SU-DHL-6 (cell line): ENCODE results near the gene PRR30.

ENCODE experiments used
- EZH2phosphoT487 ChIP-seq: fragments of 200-600 bp; sonication (generic), shearing (Covaris generic); conservative IDR thresholded peaks from 2 replicates; pipeline ENCODE4 v1.6.1; 2018; ENCODE audit warnings: mild to moderate bottlenecking, antibody characterized with exemption, low read length, moderate library complexity, mixed read lengths
- TF ChIP-seq, protein P1 (sequence below): fragments of 200-600 bp; sonication (generic); IDR thresholded peaks from one replicate; pipeline ENCODE4 v1.5.1; 2017; ENCODE audit warnings: antibody characterized with exemption, mild to moderate bottlenecking, low read length, moderate library complexity; ENCODE audit not compliant: insufficient read depth, poor library complexity, severe bottlenecking

DNA sequence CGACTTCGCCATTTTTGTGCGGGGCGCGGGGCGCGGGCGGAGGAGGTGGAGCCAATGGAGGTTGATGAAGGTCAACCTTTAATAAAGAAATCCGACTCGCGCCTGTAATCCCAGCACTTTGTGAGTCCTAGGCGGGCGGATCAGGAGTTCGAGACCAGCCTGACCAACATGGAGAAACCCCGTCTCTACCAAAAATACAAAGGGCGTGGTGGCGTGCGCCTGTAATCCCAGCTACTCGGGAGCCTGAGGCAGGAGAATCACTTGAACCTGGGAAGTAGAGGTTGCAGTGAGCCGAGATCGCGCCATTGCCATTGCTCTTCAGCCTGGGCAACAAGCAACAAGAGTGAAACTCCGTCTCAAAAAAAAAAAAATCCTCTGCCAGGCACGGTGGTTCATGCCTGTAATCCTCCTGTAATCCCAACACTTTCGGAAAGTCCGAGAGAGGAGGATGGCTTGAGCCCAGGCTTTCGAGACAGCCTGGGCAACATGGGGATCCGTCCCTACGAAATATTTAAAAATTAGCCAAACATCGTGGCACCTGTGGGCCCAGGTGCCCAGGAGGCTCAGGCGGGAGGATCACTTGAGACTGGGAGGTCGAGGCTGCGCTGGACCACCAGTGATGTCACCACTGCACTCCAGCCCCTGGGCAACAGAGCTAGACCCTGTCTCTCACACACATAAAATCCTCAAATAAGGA is 4.3 kb downstream of the PRR30 start:
- TF ChIP-seq, protein P1, sequence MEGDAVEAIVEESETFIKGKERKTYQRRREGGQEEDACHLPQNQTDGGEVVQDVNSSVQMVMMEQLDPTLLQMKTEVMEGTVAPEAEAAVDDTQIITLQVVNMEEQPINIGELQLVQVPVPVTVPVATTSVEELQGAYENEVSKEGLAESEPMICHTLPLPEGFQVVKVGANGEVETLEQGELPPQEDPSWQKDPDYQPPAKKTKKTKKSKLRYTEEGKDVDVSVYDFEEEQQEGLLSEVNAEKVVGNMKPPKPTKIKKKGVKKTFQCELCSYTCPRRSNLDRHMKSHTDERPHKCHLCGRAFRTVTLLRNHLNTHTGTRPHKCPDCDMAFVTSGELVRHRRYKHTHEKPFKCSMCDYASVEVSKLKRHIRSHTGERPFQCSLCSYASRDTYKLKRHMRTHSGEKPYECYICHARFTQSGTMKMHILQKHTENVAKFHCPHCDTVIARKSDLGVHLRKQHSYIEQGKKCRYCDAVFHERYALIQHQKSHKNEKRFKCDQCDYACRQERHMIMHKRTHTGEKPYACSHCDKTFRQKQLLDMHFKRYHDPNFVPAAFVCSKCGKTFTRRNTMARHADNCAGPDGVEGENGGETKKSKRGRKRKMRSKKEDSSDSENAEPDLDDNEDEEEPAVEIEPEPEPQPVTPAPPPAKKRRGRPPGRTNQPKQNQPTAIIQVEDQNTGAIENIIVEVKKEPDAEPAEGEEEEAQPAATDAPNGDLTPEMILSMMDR, result no peak
- no peak for TF ChIP-seq EZH2phosphoT487
